ENCODE results near the gene BTBD9. TPM values are rescaled to one million over a fixed set of nuclear protein-coding genes. Genes with fewer than 3 reads are reported as not detected.

The BTBD9 gene
- total and polyA plus RNA-seq, 3 donors from 2014 or later = 11.4 to 32.8 (median 29.5) TPM

DNA sequence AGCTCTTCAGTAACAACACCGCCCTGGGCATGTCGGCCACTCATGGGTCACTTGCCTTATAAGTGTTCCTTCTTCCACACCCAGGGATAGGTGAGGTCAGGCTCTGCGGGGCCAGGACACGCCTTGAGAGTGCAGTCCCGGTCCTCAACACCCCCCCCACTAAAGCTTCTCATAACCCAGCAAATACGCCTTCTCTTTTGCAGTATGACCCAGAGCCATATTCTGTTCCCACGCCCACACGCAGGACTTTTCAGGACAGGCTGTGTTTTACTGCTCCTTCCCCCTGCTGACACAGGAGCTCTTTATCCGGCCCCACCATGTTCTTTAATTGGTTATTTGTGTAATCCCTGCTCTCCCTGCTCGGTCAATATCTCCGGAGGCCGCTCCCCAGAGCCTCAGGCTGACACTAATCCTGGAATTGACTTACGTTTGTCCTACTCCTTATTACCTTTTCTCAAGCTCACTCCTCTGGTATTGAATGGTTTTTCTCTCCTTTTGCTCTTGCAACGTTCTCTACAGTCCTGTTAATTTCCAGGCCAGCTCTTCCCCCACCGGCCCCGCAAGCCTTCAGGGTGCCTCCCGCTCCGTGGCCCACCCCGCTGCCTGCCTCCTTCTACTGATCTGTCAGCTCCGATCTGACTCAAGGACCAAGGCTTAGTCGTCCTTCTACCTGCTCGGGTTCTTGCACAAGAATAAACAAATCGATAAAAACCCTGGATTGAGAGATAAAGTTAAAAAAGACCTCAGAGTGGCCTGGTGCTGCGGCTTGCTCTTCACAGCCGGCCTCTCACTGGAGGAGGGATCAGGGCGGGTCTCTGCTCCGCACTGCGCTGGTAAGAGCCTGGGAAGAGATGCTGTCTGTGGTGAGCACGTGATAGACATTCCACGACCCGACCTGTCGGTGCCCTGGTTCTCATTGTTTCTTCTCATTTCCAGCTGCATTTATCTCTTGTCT is 462.7 kb downstream of the BTBD9 start:
- Histone ChIP-seq H3K27ac (no peak overlapping the region), H3K4me1 (no peaks in the 10 kb centered on the region), H3K4me3 (no peak overlapping the region), H3K9me3 (no peaks in the 10 kb centered on the region), H3K36me3 (ENCODE audit: low read depth, missing control alignments) (no peaks in the 10 kb centered on the region), H3K27me3 (no peaks in the 10 kb centered on the region)
- WGBS, 2 donors = 62 to 74% methylated on average over 32 of the region's 32 CpGs
- TF ChIP-seq, protein P1, sequence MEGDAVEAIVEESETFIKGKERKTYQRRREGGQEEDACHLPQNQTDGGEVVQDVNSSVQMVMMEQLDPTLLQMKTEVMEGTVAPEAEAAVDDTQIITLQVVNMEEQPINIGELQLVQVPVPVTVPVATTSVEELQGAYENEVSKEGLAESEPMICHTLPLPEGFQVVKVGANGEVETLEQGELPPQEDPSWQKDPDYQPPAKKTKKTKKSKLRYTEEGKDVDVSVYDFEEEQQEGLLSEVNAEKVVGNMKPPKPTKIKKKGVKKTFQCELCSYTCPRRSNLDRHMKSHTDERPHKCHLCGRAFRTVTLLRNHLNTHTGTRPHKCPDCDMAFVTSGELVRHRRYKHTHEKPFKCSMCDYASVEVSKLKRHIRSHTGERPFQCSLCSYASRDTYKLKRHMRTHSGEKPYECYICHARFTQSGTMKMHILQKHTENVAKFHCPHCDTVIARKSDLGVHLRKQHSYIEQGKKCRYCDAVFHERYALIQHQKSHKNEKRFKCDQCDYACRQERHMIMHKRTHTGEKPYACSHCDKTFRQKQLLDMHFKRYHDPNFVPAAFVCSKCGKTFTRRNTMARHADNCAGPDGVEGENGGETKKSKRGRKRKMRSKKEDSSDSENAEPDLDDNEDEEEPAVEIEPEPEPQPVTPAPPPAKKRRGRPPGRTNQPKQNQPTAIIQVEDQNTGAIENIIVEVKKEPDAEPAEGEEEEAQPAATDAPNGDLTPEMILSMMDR (IDR thresholded peaks at IDR 0.05) = no peak
- no peak for TF ChIP-seq POLR2A (IDR thresholded peaks at IDR 0.05)
- DNase-seq = peak; percentile 22
- intact Hi-C loops (cut with DNase I; ENCODE audit: low total_unique reads) = no loop called here

DNA sequence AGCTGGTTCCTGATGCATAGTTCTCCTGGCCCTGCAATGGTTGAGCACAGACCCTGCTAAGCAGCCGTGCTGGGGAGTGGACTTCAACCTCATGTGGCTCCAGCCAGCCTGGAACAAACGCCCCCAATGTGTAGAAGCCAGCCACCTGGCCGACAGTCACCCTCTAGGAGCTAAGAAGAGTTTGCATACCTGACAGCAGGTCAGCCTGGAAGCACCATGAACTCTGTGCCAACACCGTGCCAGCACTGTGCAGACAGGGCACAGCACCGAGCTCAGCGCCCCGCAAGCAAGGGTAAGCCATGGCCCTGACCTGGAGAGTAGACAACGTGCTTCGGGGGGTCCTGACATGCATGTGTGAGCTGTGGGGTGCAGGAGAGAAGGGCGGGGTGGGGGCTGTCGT is 463.9 kb downstream of the BTBD9 start:
- DNase-seq = no peak
- intact Hi-C loops (cut with DNase I; ENCODE audit: low total_unique reads) = no loop called here
- TF ChIP-seq, protein P1 (IDR thresholded peaks at IDR 0.05) = no peak
- no peak for TF ChIP-seq POLR2A (IDR thresholded peaks at IDR 0.05)
- Histone ChIP-seq H3K4me3 (no peak overlapping the region), H3K27me3 (no peaks in the 10 kb centered on the region), H3K27ac (no peak overlapping the region), H3K4me1 (no peaks in the 10 kb centered on the region), H3K9me3 (no peaks in the 10 kb centered on the region), H3K36me3 (ENCODE audit: low read depth, missing control alignments) (no peaks in the 10 kb centered on the region)
- 93 to 98% methylated on average over 10 to 11 of the region's 11 CpGs for WGBS, 2 donors

DNA sequence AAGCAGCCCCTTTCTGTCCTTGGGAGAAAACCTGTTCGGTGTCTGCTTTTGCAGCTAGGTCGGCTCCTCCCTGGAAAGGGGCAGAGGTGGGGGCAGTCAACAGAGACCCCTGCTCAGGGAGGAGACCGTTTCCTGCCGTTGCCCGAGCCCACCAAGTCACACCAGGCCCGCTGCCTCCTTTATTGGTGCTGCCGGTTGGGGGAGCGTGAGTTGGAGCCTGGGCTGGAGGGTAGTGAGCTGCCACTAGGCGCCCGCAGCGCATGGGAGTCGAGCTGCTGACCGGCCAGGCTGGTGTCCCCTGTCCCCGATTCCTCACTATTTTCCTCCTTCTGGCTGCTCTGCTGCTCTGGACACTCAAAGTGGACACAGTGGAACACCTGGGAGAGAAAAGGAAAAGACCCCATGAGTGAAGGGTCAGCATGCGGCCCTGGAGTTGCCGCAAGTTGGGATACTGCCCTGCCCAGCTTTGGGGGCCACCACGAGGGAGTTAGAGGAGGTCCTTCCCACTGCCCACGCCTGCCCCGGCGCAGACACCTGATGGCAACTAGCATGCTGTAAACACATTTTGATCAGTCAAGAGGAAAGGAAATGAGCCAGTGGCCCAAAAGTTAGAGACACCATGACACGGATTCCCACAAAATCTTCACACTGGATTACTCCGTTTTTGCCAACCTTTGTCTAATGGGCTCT is 464.8 kb downstream of the BTBD9 start:
- Histone ChIP-seq H3K27ac (no peak overlapping the region), H3K9me3 (no peaks in the 10 kb centered on the region), H3K36me3 (ENCODE audit: low read depth, missing control alignments) (no peaks in the 10 kb centered on the region), H3K4me3 (no peak overlapping the region), H3K4me1 (no peaks in the 10 kb centered on the region), H3K27me3 (no peaks in the 10 kb centered on the region)
- TF ChIP-seq, protein P1 (IDR thresholded peaks at IDR 0.05) = no peak
- no peak for TF ChIP-seq POLR2A (IDR thresholded peaks at IDR 0.05)
- no peak for DNase-seq
- WGBS, 2 donors = 91 to 94% methylated on average over 19 to 22 of the region's 22 CpGs
- intact Hi-C loops (cut with DNase I; ENCODE audit: low total_unique reads) = no loop called here

DNA sequence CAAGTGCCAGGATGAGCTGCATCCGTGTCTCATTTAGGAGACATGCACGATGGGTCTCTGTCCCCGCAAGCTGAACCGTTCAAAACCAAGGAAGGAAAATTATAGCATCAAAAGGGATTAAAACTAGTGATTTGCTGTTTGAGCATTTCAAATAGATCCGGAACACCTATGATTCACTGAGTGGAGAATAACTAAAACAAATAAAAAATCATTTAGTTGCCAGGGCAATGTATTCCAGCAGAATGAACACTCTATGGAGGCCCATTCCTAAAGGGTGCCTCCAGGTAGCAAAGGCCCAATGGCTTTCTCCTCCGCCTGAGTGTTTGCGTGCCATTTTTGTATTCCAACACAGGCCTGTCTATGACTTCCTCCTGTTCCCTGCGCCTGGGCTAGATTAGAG is 465.4 kb downstream of the BTBD9 start:
- no peaks in the 10 kb centered on the region for H3K36me3 ChIP-seq (ENCODE audit: low read depth, missing control alignments)
- H3K9me3 ChIP-seq = no peaks in the 10 kb centered on the region
- TF ChIP-seq POLR2A (IDR thresholded peaks at IDR 0.05) = no peak
- TF ChIP-seq, protein P1 (IDR thresholded peaks at IDR 0.05) = no peak
- WGBS, 2 donors = 97% methylated on average over 8 of the region's 8 CpGs
- H3K27me3 ChIP-seq = no peaks in the 10 kb centered on the region
- intact Hi-C loops (cut with DNase I; ENCODE audit: low total_unique reads) = no loop called here
- no peak overlapping the region for H3K27ac ChIP-seq
- H3K4me3 ChIP-seq = no peak overlapping the region
- no peak for DNase-seq
- H3K4me1 ChIP-seq = no peaks in the 10 kb centered on the region
